Trophoblast cell (in vitro differentiated cells and primary cell): ENCODE measurements around the gene FAM229B.

ENCODE experiments used
- DNase-seq, 2 donors: peaks; one replicate each; pipeline ENCODE4 v3.0.0-alpha.2; 2016
- H2AFZ ChIP-seq: 2 replicates; pipeline ENCODE4 v1.6.1; 2013; ENCODE audit warnings: low read length, moderate library complexity, mild to moderate bottlenecking; ENCODE audit not compliant: insufficient read depth, poor library complexity
- H2AK5ac ChIP-seq: 2 replicates; pipeline ENCODE4 v1.6.1; 2013; ENCODE audit warnings: mild to moderate bottlenecking, low read length
- H2BK120ac ChIP-seq: 2 replicates; pipeline ENCODE4 v1.6.1; 2013; ENCODE audit warnings: low read length, mild to moderate bottlenecking, moderate library complexity; ENCODE audit not compliant: insufficient read depth, poor library complexity
- H2BK12ac ChIP-seq: 2 replicates; pipeline ENCODE4 v1.6.1; 2013; ENCODE audit warnings: mild to moderate bottlenecking, low read length, moderate library complexity
- H2BK5ac ChIP-seq: 2 replicates; pipeline ENCODE4 v1.6.1; 2013; ENCODE audit warnings: low read length, low read depth, moderate library complexity, mild to moderate bottlenecking; ENCODE audit not compliant: poor library complexity
- H3K14ac ChIP-seq: 2 replicates; pipeline ENCODE4 v1.6.1; 2013; ENCODE audit warnings: mild to moderate bottlenecking, low read length
- H3K18ac ChIP-seq: 2 replicates; pipeline ENCODE4 v1.6.1; 2013; ENCODE audit warnings: mild to moderate bottlenecking, low read length
- H3K23ac ChIP-seq: 2 replicates; pipeline ENCODE4 v1.6.1; 2013; ENCODE audit warnings: low read length
- H3K27ac ChIP-seq: 2 replicates; pipeline ENCODE4 v1.5.1; 2013; ENCODE audit warnings: low read depth, mild to moderate bottlenecking, inconsistent platforms, low read length, moderate library complexity
- H3K27me3 ChIP-seq: 2 replicates; pipeline ENCODE4 v1.6.1; 2013; ENCODE audit warnings: inconsistent platforms, mild to moderate bottlenecking, low read length, moderate library complexity; ENCODE audit not compliant: insufficient read depth
- H3K36me3 ChIP-seq, 2 experiments: 1 replicate in 1 of 2; 2 replicates in 1 of 2; pipeline ENCODE4 v1.6.1; 2013; ENCODE audit warnings: low read length in 2 of 2, mild to moderate bottlenecking in 2 of 2, moderate library complexity in 1 of 2; ENCODE audit not compliant: insufficient read depth in 2 of 2, control insufficient read depth in 1 of 2
- H3K4ac ChIP-seq: 2 replicates; pipeline ENCODE4 v1.6.1; 2013; ENCODE audit warnings: low read depth, mild to moderate bottlenecking, low read length, moderate library complexity
- H3K4me1 ChIP-seq, 2 experiments: 1 replicate in 1 of 2; 2 replicates in 1 of 2; pipeline ENCODE4 v1.6.1; 2013; ENCODE audit warnings: low read length in 2 of 2, mild to moderate bottlenecking in 2 of 2, moderate library complexity in 1 of 2; ENCODE audit not compliant: insufficient read depth in 2 of 2, control insufficient read depth in 1 of 2
- H3K4me2 ChIP-seq: 2 replicates; pipeline ENCODE4 v1.6.1; 2013; ENCODE audit warnings: inconsistent platforms, mild to moderate bottlenecking, low read length, moderate library complexity
- H3K4me3 ChIP-seq: 2 replicates; pipeline ENCODE4 v1.5.1; 2013; ENCODE audit warnings: mild to moderate bottlenecking, low read depth, low read length, inconsistent platforms
- H3K79me1 ChIP-seq: one replicate; pipeline ENCODE4 v1.6.1; 2013; ENCODE audit warnings: low read length
- H3K79me2 ChIP-seq: 2 replicates; pipeline ENCODE4 v1.6.1; 2013; ENCODE audit warnings: low read length, mild to moderate bottlenecking; ENCODE audit not compliant: control insufficient read depth, insufficient read depth, poor library complexity
- H3K9ac ChIP-seq: 2 replicates; pipeline ENCODE4 v1.6.1; 2013; ENCODE audit warnings: mild to moderate bottlenecking, low read length
- H3K9me3 ChIP-seq: 2 replicates; pipeline ENCODE4 v1.6.1; 2013; ENCODE audit warnings: low read depth, mild to moderate bottlenecking, control low read depth, inconsistent platforms, low read length; ENCODE audit not compliant: insufficient read depth
- H4K12ac ChIP-seq: 2 replicates; pipeline ENCODE4 v1.6.1; 2013; ENCODE audit warnings: low read depth, mild to moderate bottlenecking, low read length, moderate library complexity
- H4K8ac ChIP-seq: 2 replicates; pipeline ENCODE4 v1.6.1; 2013; ENCODE audit warnings: low read depth, mild to moderate bottlenecking, low read length, moderate library complexity
- H4K91ac ChIP-seq: one replicate; pipeline ENCODE4 v1.6.1; 2013; ENCODE audit warnings: low read depth, mild to moderate bottlenecking, low read length, moderate library complexity
- WGBS: extraction: QIAGEN DNeasy Blood & Tissue Kit; methylation state at CpG from one replicate; pipeline ENCODE4 v1.1.7; 2013; ENCODE audit warnings: missing lambda C conversion rate; ENCODE audit not compliant: insufficient read length, insufficient coverage; ENCODE audit errors: extremely low coverage; 5-methylcytosine and 5-hydroxymethylcytosine counted together

The FAM229B gene

DNA sequence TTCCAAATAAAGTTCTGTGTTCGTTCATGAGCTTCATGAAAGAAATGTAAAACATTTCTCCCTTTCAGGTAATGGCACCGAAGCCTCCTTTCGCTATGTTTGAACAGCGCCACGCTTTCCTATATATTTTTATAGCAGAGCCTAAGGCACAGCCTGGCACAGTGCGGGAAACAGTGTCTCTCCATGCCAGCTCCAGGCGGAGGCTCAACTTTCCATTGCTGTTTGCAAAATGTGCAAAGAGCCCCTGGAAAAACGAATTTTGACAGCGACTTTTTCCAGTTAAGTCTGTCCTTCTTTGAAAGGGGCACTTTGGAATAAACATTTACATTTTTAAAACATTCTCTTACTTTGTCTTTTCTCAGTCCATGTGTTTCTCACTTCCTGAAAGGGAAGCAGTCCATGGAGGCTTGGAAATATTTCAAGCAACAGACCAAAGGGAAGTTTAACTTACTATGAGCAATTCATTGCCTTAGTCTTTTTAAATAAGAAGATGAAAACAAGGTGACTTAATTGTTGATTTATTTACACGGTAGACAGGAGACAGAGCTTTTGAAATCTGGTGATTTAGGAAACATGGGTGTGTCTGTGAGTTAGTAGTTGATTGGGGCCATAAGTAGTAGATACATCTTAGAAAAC, 32.7 kb upstream of the FAM229B start:
- Histone ChIP-seq H3K9me3 (no peaks in the 10 kb centered on the region), H3K79me1 (no peaks in the 10 kb centered on the region), H3K27ac (no peak overlapping the region), H3K36me3 (no peaks in the 10 kb centered on the region), H3K14ac (no peak overlapping the region), H3K27me3 (no peaks in the 10 kb centered on the region), H3K4ac (no peak overlapping the region), H3K4me3 (no peak overlapping the region), H3K79me2 (no peaks in the 10 kb centered on the region), H3K4me2 (no peak overlapping the region), H4K12ac (no peak overlapping the region), H4K8ac (no peak overlapping the region), H4K91ac (no peak overlapping the region), H2BK120ac (no peak overlapping the region), H3K18ac (no peak overlapping the region), H3K4me1 (no peaks in the 10 kb centered on the region), H2BK5ac (no peak overlapping the region), H2BK12ac (no peak overlapping the region), H2AK5ac (no peak overlapping the region), H3K23ac (no peak overlapping the region), H3K9ac (no peak overlapping the region), H2AFZ (no peak overlapping the region)
- DNase-seq: no peak
- no CpG with 5 or more reads among the region's 10 CpGs for WGBS

DNA sequence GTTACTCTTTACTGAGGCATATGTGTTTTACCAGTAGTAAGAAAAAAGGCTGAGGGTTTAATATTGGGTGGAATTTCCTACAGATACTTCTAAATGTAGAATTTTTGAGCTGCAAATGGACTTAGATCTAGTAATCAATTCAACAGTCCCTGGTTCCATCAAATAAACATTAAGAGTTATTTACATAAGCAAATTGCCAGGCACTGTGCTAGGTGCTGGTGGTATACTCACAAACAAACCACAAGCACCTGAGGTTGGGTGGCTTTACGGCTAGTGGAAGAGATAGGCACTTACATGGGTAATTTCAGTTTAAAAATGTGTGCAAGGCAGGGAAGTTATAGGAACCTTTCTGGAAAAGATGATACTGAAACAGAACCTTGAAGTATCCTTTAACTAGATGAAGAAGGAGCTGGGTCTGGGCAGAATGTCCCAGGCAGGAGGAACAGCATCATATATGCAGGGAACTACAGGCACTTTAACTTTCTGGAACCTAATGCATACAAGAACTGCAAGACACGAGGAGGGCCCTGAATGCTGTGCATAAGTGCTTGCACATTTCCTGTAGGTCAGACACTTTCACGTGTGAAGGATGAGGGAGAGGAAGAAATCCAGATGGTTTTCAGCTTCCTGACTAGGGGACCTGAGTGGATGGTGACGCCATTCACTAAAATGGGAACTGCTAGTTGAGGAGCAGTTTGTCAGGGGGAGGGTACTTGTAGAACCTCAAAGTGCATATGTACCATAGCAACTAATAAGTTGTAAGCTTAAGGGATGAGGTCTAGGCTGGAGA, 29.0 kb upstream of the FAM229B start:
- no peak overlapping the region for H4K12ac ChIP-seq
- H3K4ac ChIP-seq: no peak overlapping the region
- no peak overlapping the region for H3K4me2 ChIP-seq
- no peak overlapping the region for H2AK5ac ChIP-seq
- H2BK120ac ChIP-seq: no peak overlapping the region
- no peak overlapping the region for H2BK12ac ChIP-seq
- H3K9ac ChIP-seq: no peak overlapping the region
- H4K8ac ChIP-seq: no peak overlapping the region
- H3K36me3 ChIP-seq: no peaks in the 10 kb centered on the region
- H3K14ac ChIP-seq: no peak overlapping the region
- DNase-seq: no peak
- H3K9me3 ChIP-seq: no peaks in the 10 kb centered on the region
- H3K4me1 ChIP-seq: no peaks in the 10 kb centered on the region
- H3K27ac ChIP-seq: no peak overlapping the region
- no peak overlapping the region for H4K91ac ChIP-seq
- no peaks in the 10 kb centered on the region for H3K27me3 ChIP-seq
- no peak overlapping the region for H2AFZ ChIP-seq
- H3K79me2 ChIP-seq: no peaks in the 10 kb centered on the region
- no peak overlapping the region for H2BK5ac ChIP-seq
- no peak overlapping the region for H3K23ac ChIP-seq
- no peak overlapping the region for H3K18ac ChIP-seq
- no peak overlapping the region for H3K4me3 ChIP-seq
- no peaks in the 10 kb centered on the region for H3K79me1 ChIP-seq
- no CpG with 5 or more reads among the region's 4 CpGs for WGBS

DNA sequence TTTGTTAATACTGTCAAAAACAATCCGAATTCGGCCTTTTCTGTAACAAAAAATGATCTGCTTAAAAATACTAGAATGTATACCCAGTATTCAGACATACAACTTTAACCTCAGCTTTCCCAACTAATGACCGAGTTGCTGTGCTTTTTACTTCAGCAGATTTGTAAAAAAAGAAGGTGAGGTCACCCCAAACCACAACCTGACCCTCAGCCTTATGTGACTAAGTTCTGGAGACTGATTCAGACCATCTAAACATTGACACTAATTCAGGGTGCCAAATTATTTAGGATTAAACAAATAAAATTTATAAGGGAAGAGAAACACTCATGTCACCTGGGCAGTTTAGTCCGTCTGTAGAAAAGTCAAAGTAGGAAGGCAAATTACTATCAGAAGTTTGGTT, 25.8 kb upstream of the FAM229B start:
- Histone ChIP-seq H3K9me3 (no peaks in the 10 kb centered on the region), H4K8ac (no peak overlapping the region), H3K23ac (no peak overlapping the region), H3K27me3 (no peaks in the 10 kb centered on the region), H3K9ac (no peak overlapping the region), H3K79me2 (no peaks in the 10 kb centered on the region), H3K18ac (no peak overlapping the region), H2BK12ac (no peak overlapping the region), H3K14ac (no peak overlapping the region), H2BK120ac (no peak overlapping the region), H3K4me2 (no peak overlapping the region), H3K4ac (no peak overlapping the region), H2BK5ac (no peak overlapping the region), H3K36me3 (no peaks in the 10 kb centered on the region), H2AFZ (no peak overlapping the region), H3K4me3 (no peak overlapping the region), H4K12ac (no peak overlapping the region), H3K79me1 (no peaks in the 10 kb centered on the region), H2AK5ac (no peak overlapping the region), H3K27ac (no peak overlapping the region), H4K91ac (no peak overlapping the region), H3K4me1 (no peaks in the 10 kb centered on the region)
- DNase-seq: no peak
- WGBS: no CpG with 5 or more reads among the region's 4 CpGs

DNA sequence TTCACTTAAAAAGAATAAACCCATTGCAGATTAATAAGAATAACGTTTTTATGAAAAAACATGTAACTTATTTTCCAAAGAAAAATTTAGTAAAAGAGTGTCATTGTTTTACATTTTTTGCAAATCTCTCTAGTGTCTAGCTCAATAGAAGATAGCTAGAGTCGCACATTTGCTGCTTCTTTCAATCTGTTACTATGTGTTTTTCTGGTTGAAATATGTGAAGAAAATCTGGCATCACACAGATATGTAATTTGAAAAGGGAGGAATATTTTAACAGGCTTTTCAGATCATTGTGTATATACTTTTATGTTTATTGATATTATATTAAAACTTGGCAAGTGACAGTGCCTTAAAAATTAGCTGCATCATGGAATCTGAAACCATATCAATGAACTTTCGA, 24.4 kb upstream of the FAM229B start:
- Histone ChIP-seq H2AK5ac (no peak overlapping the region), H3K79me2 (no peaks in the 10 kb centered on the region), H3K36me3 (no peaks in the 10 kb centered on the region), H3K9ac (no peak overlapping the region), H4K12ac (no peak overlapping the region), H3K23ac (no peak overlapping the region), H2BK120ac (no peak overlapping the region), H4K8ac (no peak overlapping the region), H4K91ac (no peak overlapping the region), H3K4me2 (no peak overlapping the region), H3K4me1 (no peaks in the 10 kb centered on the region), H3K27me3 (no peaks in the 10 kb centered on the region), H3K14ac (no peak overlapping the region), H3K9me3 (no peaks in the 10 kb centered on the region), H2BK12ac (no peak overlapping the region), H3K4me3 (no peak overlapping the region), H3K18ac (no peak overlapping the region), H2BK5ac (no peak overlapping the region), H3K4ac (no peak overlapping the region), H2AFZ (no peak overlapping the region), H3K27ac (no peak overlapping the region), H3K79me1 (no peaks in the 10 kb centered on the region)
- WGBS: no CpG with 5 or more reads among the region's 3 CpGs
- no peak for DNase-seq
